Memory B cell (primary cell): ENCODE data around the gene CNTNAP2.

Source experiments
- ATAC-seq: fragments of 150-1000 bp; cut with Tn5 transposase; 2 replicates; pipeline ENCODE4 v1.10.0; 2021; ENCODE audit warnings: low read depth, mild to moderate bottlenecking, moderate library complexity
- DNase-seq, 2 donors: peaks; one replicate each; pipeline ENCODE4 v3.0.0; 2022; ENCODE audit warnings: low spot score in 2 of 2
- H3K27ac Mint-ChIP-seq: one replicate; pipeline ENCODE4 v1.8.0; 2022; ENCODE audit warnings: mild to moderate bottlenecking, moderate library complexity, mixed read lengths
- H3K27me3 Mint-ChIP-seq: one replicate; pipeline ENCODE4 v1.8.0; 2022; ENCODE audit warnings: mixed read lengths
- H3K36me3 Mint-ChIP-seq: one replicate; pipeline ENCODE4 v1.8.0; 2022; ENCODE audit warnings: mild to moderate bottlenecking, mixed read lengths
- H3K4me1 Mint-ChIP-seq: one replicate; pipeline ENCODE4 v1.8.0; 2022; ENCODE audit warnings: mixed read lengths
- H3K4me3 Mint-ChIP-seq: one replicate; pipeline ENCODE4 v1.8.0; 2022; ENCODE audit warnings: mild to moderate bottlenecking, moderate library complexity, mixed read lengths
- H3K9me3 Mint-ChIP-seq: one replicate; pipeline ENCODE4 v1.8.0; 2022; ENCODE audit warnings: mixed read lengths

CNTNAP2 gene

DNA sequence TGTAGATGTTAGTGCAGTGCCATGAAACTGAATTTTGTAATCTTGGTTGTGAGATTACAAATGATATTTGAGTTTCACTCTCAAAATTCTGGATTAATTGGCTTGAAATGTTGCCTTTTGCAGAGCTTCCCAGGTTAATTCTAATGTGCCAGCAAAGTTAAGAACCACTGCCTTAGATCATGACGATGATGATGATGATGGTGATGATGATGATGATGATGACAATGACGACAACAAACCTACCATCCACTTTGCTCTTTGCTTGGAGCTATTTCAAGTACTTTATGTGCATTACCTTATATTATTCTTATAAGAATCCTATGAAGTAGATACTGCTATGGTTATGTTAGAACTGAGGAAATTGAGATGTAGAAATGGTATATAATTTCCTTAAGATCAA lies 261.6 kb downstream of the CNTNAP2 start:
- DNase-seq = no peak
- Mint-ChIP-seq H3K4me3 (no peak overlapping the region), H3K36me3 (no peaks in the 10 kb centered on the region), H3K4me1 (no peaks in the 10 kb centered on the region), H3K27ac (no peak overlapping the region), H3K9me3 (peaks cover 9% of the 10 kb centered on the region), H3K27me3 (no peaks in the 10 kb centered on the region)
- ATAC-seq = no peak

DNA sequence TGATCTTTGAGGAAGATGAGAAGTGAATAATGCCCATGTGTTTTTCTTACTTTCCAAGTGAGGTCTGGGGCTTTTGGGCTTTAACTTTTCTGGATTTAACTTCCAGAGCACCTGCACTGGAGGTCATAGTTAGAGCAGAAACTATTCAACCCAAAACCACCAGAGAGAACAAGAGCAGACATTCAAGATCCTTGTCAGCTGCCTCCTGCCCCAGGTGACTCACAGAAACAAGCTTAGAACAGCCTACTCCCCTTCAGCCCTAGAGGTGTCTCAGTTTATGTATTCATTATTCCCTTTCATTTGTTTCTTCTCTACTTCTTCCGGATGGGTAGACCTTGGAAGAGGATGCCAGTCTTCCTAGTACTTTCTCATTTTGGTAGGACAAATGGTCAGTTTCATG lies 270.5 kb downstream of the CNTNAP2 start:
- Mint-ChIP-seq H3K4me3 (no peak overlapping the region), H3K27ac (no peak overlapping the region), H3K9me3 (peaks cover 1% of the 10 kb centered on the region), H3K27me3 (no peaks in the 10 kb centered on the region), H3K36me3 (no peaks in the 10 kb centered on the region), H3K4me1 (no peaks in the 10 kb centered on the region)
- no peak for ATAC-seq
- no peak for DNase-seq

DNA sequence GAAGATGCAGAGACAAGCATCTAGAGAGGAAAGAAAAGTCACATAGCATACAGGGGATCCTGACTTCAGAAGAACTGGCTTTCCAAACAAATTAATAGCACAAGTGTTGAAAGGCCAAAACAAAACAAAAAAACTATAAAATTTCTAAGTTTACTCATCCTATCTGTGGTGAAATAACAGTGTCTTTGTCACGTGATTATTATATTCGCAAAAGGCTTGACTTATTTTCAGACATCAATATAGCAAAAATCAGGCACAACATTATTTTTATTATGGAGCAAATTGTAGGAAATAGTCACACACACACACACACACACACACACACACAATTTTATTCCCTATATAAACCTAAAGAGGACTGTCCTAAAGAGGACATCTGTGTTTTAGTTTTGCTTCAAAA lies 272.3 kb downstream of the CNTNAP2 start:
- no peaks in the 10 kb centered on the region for H3K27me3 Mint-ChIP-seq
- H3K4me3 Mint-ChIP-seq = no peak overlapping the region
- no peak overlapping the region for H3K27ac Mint-ChIP-seq
- DNase-seq = no peak
- H3K36me3 Mint-ChIP-seq = no peaks in the 10 kb centered on the region
- no peak for ATAC-seq
- H3K9me3 Mint-ChIP-seq = peaks cover 1% of the 10 kb centered on the region
- no peaks in the 10 kb centered on the region for H3K4me1 Mint-ChIP-seq

DNA sequence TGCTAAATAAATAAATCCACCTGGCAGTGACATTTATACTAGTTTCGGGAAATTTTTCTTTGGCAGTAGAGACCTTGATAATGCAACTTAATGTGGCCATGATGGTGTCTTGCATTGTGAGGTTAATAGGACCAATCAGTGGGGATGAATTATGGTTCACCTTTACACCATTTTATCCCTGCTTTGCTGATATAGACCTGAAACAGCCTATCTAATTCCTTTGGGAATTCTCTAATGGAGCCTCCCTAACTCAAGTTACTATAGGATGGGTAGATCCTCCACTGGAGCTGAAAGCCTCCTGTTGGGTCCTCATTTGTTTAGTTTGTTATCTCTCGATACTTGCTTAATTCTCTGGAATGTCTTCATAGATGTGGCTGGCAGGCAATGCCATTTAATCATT lies 276.7 kb downstream of the CNTNAP2 start:
- Mint-ChIP-seq H3K4me1 (no peaks in the 10 kb centered on the region), H3K27me3 (no peaks in the 10 kb centered on the region), H3K9me3 (peaks cover 1% of the 10 kb centered on the region), H3K4me3 (no peak overlapping the region), H3K27ac (no peak overlapping the region), H3K36me3 (no peaks in the 10 kb centered on the region)
- no peak for ATAC-seq
- no peak for DNase-seq

GRCh38 chr7:146397141-146397540 lies 280.5 kb downstream of the CNTNAP2 start:
- DNase-seq = no peak
- no peaks in the 10 kb centered on the region for H3K4me1 Mint-ChIP-seq
- H3K27ac Mint-ChIP-seq = no peak overlapping the region
- no peak overlapping the region for H3K4me3 Mint-ChIP-seq
- peaks cover 1% of the 10 kb centered on the region for H3K9me3 Mint-ChIP-seq
- ATAC-seq = no peak
- no peaks in the 10 kb centered on the region for H3K36me3 Mint-ChIP-seq
- no peaks in the 10 kb centered on the region for H3K27me3 Mint-ChIP-seq

DNA sequence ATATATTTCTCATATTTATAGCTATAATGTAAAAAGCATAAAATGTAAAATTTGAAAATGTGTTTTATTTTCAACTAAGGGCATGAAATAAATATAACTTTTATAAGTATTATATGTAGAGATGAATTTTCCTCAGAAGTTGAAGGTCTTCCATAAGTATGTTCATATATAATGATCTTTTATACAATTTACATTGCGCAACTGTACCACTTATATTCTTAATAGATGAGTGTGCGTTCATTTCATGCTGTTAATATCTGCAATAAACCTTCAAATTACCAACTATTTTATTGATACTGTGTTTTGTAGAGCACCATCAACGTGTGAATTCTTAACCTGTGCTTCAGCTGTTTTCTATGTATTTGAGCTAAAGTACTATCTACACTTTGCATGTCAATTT lies 285.3 kb downstream of the CNTNAP2 start:
- ATAC-seq = no peak
- DNase-seq = no peak
- no peak overlapping the region for H3K27ac Mint-ChIP-seq
- H3K36me3 Mint-ChIP-seq = no peaks in the 10 kb centered on the region
- H3K4me1 Mint-ChIP-seq = no peaks in the 10 kb centered on the region
- H3K4me3 Mint-ChIP-seq = no peak overlapping the region
- H3K27me3 Mint-ChIP-seq = no peaks in the 10 kb centered on the region
- H3K9me3 Mint-ChIP-seq = peaks cover 1% of the 10 kb centered on the region

DNA sequence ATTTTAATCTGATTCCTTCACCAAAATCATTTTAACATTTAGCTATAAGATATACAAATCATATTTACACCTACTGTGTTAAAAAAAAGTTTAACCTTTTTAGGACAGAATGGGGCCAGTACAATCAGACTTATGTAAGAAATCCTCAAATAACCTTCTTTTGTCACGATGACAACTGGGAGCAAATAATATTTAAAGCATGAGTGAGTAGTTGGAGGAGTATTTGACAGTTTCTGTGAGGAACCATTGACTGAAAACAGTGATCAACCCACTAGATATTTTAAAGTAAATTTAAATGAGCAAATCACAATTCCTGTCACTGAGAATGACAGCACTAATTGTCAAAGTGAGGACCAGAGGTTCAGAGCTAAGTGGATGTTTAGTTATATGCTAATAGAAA lies 289.1 kb downstream of the CNTNAP2 start:
- H3K4me1 Mint-ChIP-seq = no peaks in the 10 kb centered on the region
- no peaks in the 10 kb centered on the region for H3K36me3 Mint-ChIP-seq
- H3K9me3 Mint-ChIP-seq = no peaks in the 10 kb centered on the region
- H3K4me3 Mint-ChIP-seq = no peak overlapping the region
- no peaks in the 10 kb centered on the region for H3K27me3 Mint-ChIP-seq
- no peak overlapping the region for H3K27ac Mint-ChIP-seq
- DNase-seq (no peak), ATAC-seq (no peak)

DNA sequence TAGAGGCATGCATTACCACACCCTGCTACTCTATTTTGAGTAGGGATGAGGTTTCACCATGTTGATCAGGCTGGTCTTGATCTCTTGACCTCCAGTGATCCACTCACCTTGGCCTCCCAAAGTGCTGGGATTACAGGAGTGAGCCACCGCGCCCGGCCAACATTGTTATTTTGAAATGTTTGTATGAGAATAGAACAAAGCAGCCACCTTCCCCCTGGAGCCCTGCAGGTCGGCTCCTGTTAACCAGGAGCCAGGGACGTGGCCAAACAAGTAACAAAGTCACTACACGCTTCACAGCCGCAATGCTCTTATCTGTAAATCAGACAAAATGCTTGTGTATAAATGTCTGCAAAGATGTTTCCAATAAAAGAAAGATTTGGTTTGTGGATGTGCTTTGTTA lies 295.4 kb downstream of the CNTNAP2 start:
- Mint-ChIP-seq H3K36me3 (no peaks in the 10 kb centered on the region), H3K4me1 (no peaks in the 10 kb centered on the region), H3K4me3 (no peak overlapping the region), H3K27ac (no peak overlapping the region), H3K27me3 (no peaks in the 10 kb centered on the region), H3K9me3 (no peaks in the 10 kb centered on the region)
- DNase-seq = no peak
- no peak for ATAC-seq

DNA sequence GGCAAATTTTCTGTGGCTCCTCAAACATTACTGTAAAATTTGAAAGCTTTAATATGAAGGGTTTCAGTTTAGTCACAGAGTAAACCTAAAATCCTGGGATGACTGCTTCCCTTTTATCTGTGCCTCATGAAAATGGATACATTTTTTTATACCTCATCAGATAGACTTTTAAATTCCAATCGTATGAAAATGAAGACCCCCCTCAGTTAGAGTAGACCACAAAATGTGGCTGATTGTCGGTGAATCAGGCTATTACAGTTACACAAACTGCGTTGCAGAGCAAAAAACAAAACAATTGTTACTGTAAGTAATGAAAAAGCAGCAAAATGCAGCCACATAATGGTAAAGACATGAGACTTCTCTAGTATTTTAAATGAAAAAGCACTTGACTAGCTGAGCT lies 296.2 kb downstream of the CNTNAP2 start:
- no peak for DNase-seq
- H3K4me3 Mint-ChIP-seq = no peak overlapping the region
- H3K36me3 Mint-ChIP-seq = no peaks in the 10 kb centered on the region
- H3K9me3 Mint-ChIP-seq = no peaks in the 10 kb centered on the region
- H3K27ac Mint-ChIP-seq = no peak overlapping the region
- H3K27me3 Mint-ChIP-seq = no peaks in the 10 kb centered on the region
- ATAC-seq = no peak
- H3K4me1 Mint-ChIP-seq = no peaks in the 10 kb centered on the region

- Mint-ChIP-seq H3K36me3 (no peaks in the 10 kb centered on the region), H3K4me3 (no peak overlapping the region), H3K27me3 (no peaks in the 10 kb centered on the region), H3K27ac (no peak overlapping the region), H3K4me1 (no peaks in the 10 kb centered on the region), H3K9me3 (no peaks in the 10 kb centered on the region)
- no peak for DNase-seq
- no peak for ATAC-seq
Observed at GRCh38 chr7:146414373-146414772, 297.8 kb downstream of the CNTNAP2 start.

DNA sequence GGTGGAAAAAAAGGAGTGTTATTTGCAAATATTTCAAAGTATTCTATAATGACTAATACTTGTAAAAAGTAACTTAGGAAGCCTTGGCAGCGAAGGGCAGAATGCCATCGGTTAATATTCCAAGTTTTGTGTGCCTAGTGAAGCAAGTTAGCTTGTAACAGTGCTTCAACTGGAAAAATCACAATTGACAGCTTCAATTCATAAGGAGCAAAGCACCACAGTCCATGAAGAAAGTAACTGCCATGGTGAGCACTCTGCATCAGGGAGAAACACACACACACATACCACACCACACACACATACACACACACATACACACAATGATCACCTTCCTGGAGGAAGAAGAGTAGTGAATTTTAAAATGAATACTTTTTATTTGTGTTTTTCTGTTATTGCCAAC lies 298.3 kb downstream of the CNTNAP2 start:
- ATAC-seq (no peak), DNase-seq (no peak)

GRCh38 chr7:146417176-146417575 lies 300.6 kb downstream of the CNTNAP2 start:
- no peaks in the 10 kb centered on the region for H3K4me1 Mint-ChIP-seq
- no peak overlapping the region for H3K4me3 Mint-ChIP-seq
- no peaks in the 10 kb centered on the region for H3K9me3 Mint-ChIP-seq
- DNase-seq = no peak
- no peak overlapping the region for H3K27ac Mint-ChIP-seq
- no peak for ATAC-seq
- H3K36me3 Mint-ChIP-seq = no peaks in the 10 kb centered on the region
- no peaks in the 10 kb centered on the region for H3K27me3 Mint-ChIP-seq

More for the DNA sequence above, 298.3 kb downstream of the CNTNAP2 start:
- H3K4me1 Mint-ChIP-seq = no peaks in the 10 kb centered on the region
- H3K9me3 Mint-ChIP-seq = no peaks in the 10 kb centered on the region
- no peaks in the 10 kb centered on the region for H3K36me3 Mint-ChIP-seq
- no peak overlapping the region for H3K27ac Mint-ChIP-seq
- H3K4me3 Mint-ChIP-seq = no peak overlapping the region
- no peaks in the 10 kb centered on the region for H3K27me3 Mint-ChIP-seq

- Mint-ChIP-seq H3K27ac (no peak overlapping the region), H3K27me3 (no peaks in the 10 kb centered on the region), H3K4me1 (no peaks in the 10 kb centered on the region), H3K9me3 (no peaks in the 10 kb centered on the region), H3K36me3 (no peaks in the 10 kb centered on the region), H3K4me3 (no peak overlapping the region)
- ATAC-seq = no peak
- no peak for DNase-seq
Observed at GRCh38 chr7:146423446-146423845, 306.8 kb downstream of the CNTNAP2 start.

- ATAC-seq = no peak
- Mint-ChIP-seq H3K4me1 (no peaks in the 10 kb centered on the region), H3K4me3 (no peak overlapping the region), H3K9me3 (peaks cover 3% of the 10 kb centered on the region), H3K27me3 (no peaks in the 10 kb centered on the region), H3K27ac (no peak overlapping the region), H3K36me3 (no peaks in the 10 kb centered on the region)
- no peak for DNase-seq
Observed at GRCh38 chr7:146424084-146424483, 307.5 kb downstream of the CNTNAP2 start.

DNA sequence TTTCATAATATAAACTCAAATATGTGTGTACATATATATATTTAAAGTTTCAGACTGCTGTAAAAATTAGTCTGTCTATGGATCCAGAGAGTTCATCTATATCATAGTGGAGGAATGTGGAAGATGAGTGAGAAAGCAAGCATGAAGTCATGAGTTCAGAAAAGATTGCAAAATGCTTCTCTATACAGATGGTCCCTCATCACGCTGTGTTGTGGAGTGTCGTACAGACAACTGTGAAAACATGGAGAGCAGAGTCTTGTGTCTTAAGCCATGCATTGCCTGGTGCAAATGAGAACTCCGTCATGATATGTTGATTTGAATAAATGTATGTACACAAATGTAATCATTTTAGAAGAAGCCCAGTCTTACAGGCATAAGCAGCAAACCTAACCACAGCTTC lies 316.9 kb downstream of the CNTNAP2 start:
- H3K9me3 Mint-ChIP-seq = peaks cover 5% of the 10 kb centered on the region
- ATAC-seq (no peak), DNase-seq (no peak)
- H3K36me3 Mint-ChIP-seq = no peaks in the 10 kb centered on the region
- no peaks in the 10 kb centered on the region for H3K27me3 Mint-ChIP-seq
- H3K4me1 Mint-ChIP-seq = no peaks in the 10 kb centered on the region
- H3K4me3 Mint-ChIP-seq = no peak overlapping the region
- no peak overlapping the region for H3K27ac Mint-ChIP-seq

- H3K27ac Mint-ChIP-seq = no peak overlapping the region
- ATAC-seq (no peak), DNase-seq (no peak)
- no peak overlapping the region for H3K4me3 Mint-ChIP-seq
- peaks cover 1% of the 10 kb centered on the region for H3K9me3 Mint-ChIP-seq
- no peaks in the 10 kb centered on the region for H3K4me1 Mint-ChIP-seq
- no peaks in the 10 kb centered on the region for H3K27me3 Mint-ChIP-seq
- no peaks in the 10 kb centered on the region for H3K36me3 Mint-ChIP-seq
Observed at GRCh38 chr7:146443102-146443501, 326.5 kb downstream of the CNTNAP2 start.
